Kidney capillary endothelial cell (primary cell): Measurements from ENCODE around the gene EMX1.

Source experiments
- DNase-seq: peaks from one replicate; pipeline ENCODE4 v3.0.0-alpha.2; 2018; ENCODE audit warnings: low spot score

EMX1 gene

DNA sequence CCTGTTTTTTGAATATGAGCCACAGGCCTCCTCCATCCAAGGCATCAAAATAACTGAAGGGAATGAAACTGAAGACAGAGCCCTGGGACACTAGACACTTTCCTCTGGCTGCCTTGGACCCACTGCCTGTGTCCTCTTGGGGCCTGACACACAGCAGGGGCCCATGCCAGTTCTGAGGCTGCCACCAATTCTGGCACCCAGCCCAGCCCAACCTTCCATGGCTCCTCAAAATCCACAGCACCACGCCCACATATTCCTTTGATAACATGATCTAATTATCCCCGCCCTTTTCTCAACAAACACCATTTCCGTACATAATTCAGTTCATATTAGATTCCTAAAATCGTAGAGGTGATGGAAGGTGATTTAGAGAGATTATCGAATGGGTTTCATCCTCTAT lies 64.2 kb downstream of the EMX1 start:
- DNase-seq = no peak

DNA sequence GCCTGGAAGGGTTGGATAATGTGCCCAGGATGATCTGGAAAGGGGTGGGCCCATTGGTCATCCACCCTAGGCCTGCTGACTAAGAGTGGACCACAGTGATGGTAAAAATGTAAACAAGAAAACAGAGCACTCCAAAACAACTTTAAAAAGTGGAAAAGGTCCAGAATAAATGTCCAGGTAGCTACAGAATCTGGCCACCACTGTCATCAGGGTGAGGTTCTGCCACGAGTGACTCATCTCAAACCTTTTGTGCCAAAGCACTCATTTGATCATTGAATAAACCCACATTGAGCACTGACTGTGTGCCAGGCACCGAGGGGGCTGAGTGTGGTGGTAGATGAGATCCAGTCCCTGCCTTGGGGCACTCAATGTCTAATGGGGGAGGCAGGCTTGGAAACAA lies 64.9 kb downstream of the EMX1 start:
- DNase-seq = no peak

DNA sequence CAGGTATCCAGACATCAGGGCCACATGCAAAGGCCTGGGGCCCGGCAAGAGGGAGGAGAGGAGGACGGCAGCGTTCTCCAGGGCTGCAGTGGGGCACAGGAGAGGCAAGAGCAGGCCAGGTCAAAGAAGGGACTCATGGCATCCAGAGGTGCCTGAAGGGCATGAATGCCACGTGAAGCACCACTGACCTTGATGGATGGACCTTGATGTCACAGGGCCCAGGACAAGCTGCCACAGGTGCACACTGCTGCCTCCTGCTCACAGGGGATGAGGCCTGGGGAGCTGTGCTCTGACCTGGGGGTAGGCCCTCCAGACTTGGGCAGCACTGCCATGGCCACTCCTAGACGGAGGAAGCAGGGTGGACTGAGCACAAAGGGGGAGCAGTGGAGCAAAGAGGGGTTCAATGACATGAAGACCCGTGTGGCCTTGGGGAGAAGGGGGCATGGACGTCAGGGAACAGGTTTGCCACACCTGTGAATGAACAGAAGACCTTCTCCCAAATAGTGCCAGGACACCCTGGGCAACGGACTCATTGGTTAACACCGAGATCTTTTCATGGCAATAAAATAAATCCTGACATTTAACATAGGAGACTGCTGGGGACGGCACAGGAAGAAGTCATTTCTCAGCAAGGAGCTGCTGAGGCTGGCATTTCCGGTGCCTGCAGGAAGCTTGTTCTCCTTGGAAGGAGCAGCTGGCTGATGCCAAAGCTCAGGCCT lies 65.6 kb downstream of the EMX1 start:
- peak; percentile 30 for DNase-seq

DNA sequence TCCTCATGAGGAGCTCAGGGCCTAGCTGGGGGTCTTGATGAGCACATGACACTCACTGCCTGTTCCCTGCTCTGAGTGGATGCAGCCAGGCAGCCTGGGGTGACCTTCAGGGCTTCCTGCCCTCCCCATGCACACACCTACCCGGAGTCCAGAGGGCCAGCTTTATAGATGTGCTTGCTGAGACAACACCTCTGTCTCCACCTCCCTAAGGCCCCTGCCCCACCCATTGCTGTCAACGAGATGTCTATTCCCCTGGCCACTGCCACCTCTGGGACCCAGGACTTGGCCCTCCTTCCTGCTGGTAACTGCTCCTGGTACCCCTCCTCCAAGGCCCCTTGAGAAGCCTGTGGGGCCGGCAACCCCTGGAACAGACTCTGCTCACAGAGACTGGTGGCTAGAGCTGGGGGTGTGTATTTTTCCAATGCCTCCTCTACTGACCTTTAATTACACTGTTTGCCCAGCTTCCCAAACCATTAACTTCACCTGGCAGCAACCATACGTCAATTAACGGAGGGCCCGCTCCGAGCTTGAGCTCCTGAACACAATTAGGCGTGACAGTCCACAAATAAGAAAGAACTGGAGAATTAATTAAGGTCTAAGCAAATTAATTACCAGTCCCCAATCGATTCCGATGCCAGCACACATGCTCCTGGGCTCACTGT lies 66.3 kb downstream of the EMX1 start:
- no peak for DNase-seq

DNA sequence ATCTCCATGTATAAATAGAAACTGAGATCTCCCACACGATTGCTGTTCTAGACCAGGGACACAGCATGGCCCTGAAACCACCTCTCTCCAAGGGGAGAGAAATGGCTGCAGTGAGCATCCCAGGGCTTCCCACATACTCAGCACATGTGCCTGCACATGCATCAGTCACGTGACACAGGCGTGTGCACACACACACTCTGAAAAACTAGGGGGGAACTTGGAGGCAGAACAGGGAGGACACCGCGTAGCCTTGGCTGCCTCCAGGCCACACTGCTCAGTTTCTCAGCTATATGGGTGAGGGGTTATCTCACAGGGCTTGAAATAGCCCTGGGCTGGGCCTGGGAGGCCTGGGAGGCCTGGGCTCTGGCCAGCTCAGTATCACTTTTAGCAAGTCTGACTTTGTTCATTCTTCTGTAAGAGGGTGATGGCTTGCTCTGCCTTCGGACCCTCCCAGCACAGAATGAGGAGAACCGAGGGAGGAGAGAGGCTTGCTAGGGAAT lies 66.9 kb downstream of the EMX1 start:
- DNase-seq = no peak
